GM11168 (cell line): Measurements from ENCODE around the gene FHL3.
"Not testable (repeated sequence)": the region's sequence is repeated elsewhere in the genome, so short reads cannot be mapped to it uniquely, and the experiment has no call there.

Source experiments
- in situ Hi-C: fragments of 300-500 bp; cut with MboI; formaldehyde crosslinking; loops from one replicate; pipeline ENCODE4 v1.12.0; 2022; ENCODE audit warnings: low sequenced_read_pairs; ENCODE audit not compliant: unreplicated experiment

The FHL3 gene

GRCh38 chr1:37998089-37998808 lies 7.1 kb downstream of the FHL3 start:
- in situ Hi-C loops, result no loop called here

- in situ Hi-C loops, result no loop called here
Observed at GRCh38 chr1:37997256-37998088, 7.8 kb downstream of the FHL3 start.

GRCh38 chr1:37995751-37996345 lies 9.5 kb downstream of the FHL3 start:
- in situ Hi-C loops, result no loop called here

- in situ Hi-C loops, result no loop called here
Observed at GRCh38 chr1:37994886-37995566, 10.3 kb downstream of the FHL3 start.

GRCh38 chr1:37989361-37989930 lies 15.9 kb downstream of the FHL3 start:
- in situ Hi-C loops, result loop anchor here (10.0 kb wide), 1 partner anchor 105 kb away; no protein-coding TSS in a partner anchor

- in situ Hi-C loops, result loop anchor here (10.0 kb wide), 1 partner anchor 103 kb away; no protein-coding TSS in a partner anchor
Observed at GRCh38 chr1:37987679-37988078, 17.6 kb downstream of the FHL3 start.

- in situ Hi-C loops, result loop anchor here (10.0 kb wide), 1 partner anchor 99 kb away; no protein-coding TSS in a partner anchor
Observed at GRCh38 chr1:37983546-37983945, 21.8 kb downstream of the FHL3 start.

GRCh38 chr1:37978541-37978940 lies 26.8 kb downstream of the FHL3 start:
- in situ Hi-C loops, result no loop called here

- in situ Hi-C loops, result not testable (repeated sequence)
Observed at GRCh38 chr1:37975083-37975482, 30.2 kb downstream of the FHL3 start.

- in situ Hi-C loops, result no loop called here
Observed at GRCh38 chr1:37974567-37974966, 30.7 kb downstream of the FHL3 start.

GRCh38 chr1:37973684-37974083 lies 31.6 kb downstream of the FHL3 start:
- in situ Hi-C loops, result not testable (repeated sequence)

- in situ Hi-C loops, result no loop called here
Observed at GRCh38 chr1:37965301-37965700, 40.0 kb downstream of the FHL3 start.

GRCh38 chr1:37964106-37964505 lies 41.2 kb downstream of the FHL3 start:
- in situ Hi-C loops, result not testable (repeated sequence)

- in situ Hi-C loops, result no loop called here
Observed at GRCh38 chr1:37958690-37959089, 46.6 kb downstream of the FHL3 start.

GRCh38 chr1:37955685-37956084 lies 49.6 kb downstream of the FHL3 start:
- in situ Hi-C loops, result no loop called here

GRCh38 chr1:37954316-37954971 lies 50.9 kb downstream of the FHL3 start:
- in situ Hi-C loops, result no loop called here

- in situ Hi-C loops, result no loop called here
Observed at GRCh38 chr1:37952738-37953137, 52.6 kb downstream of the FHL3 start.

GRCh38 chr1:37951783-37952624 lies 53.3 kb downstream of the FHL3 start:
- in situ Hi-C loops, result no loop called here
